Measurements from ENCODE around the gene TRIM46. TPM values are rescaled to one million over a fixed set of nuclear protein-coding genes. Genes with fewer than 3 reads are reported as not detected.
"Not testable (repeated sequence)": the region's sequence is repeated elsewhere in the genome, so short reads cannot be mapped to it uniquely, and the experiment has no call there.

TRIM46 gene
- total RNA-seq, 1 donor from 2014 or later: 4.8 TPM

GRCh38 chr1:155210314-155211104 lies 36.9 kb downstream of the TRIM46 start:
- no peak for DNase-seq (ENCODE audit: low spot score)
- ATAC-seq: no peak
- intact Hi-C loops (cut with DNase I): no loop called here

- ATAC-seq; intact Hi-C loops (cut with DNase I): not testable (repeated sequence)
- peak; percentile 75 for DNase-seq (ENCODE audit: low spot score)
Observed at GRCh38 chr1:155211381-155212050, 37.9 kb downstream of the TRIM46 start.

- not testable (repeated sequence) for ATAC-seq
Observed at GRCh38 chr1:155212051-155212440, 38.4 kb downstream of the TRIM46 start.

GRCh38 chr1:155214702-155215101 lies 41.1 kb downstream of the TRIM46 start:
- intact Hi-C loops (cut with DNase I); DNase-seq (ENCODE audit: low spot score); ATAC-seq: not testable (repeated sequence)

More at GRCh38 chr1:155212051-155212440, 38.4 kb downstream of the TRIM46 start:
- DNase-seq (ENCODE audit: low spot score); intact Hi-C loops (cut with DNase I): not testable (repeated sequence)

GRCh38 chr1:155218854-155219591 lies 45.4 kb downstream of the TRIM46 start:
- ATAC-seq: peak; percentile 83
- no peak for DNase-seq (ENCODE audit: low spot score)
- intact Hi-C loops (cut with DNase I): no loop called here

GRCh38 chr1:155219592-155220031 lies 46.0 kb downstream of the TRIM46 start:
- DNase-seq (ENCODE audit: low spot score) (no peak), ATAC-seq (peak; percentile 70)
- intact Hi-C loops (cut with DNase I): no loop called here

GRCh38 chr1:155220211-155220965 lies 46.7 kb downstream of the TRIM46 start:
- ATAC-seq; intact Hi-C loops (cut with DNase I); DNase-seq (ENCODE audit: low spot score): not testable (repeated sequence)

- intact Hi-C loops (cut with DNase I): no loop called here
- ATAC-seq: no peak
Observed at GRCh38 chr1:155223047-155223446, 49.4 kb downstream of the TRIM46 start.

GRCh38 chr1:155225404-155225759 lies 51.7 kb downstream of the TRIM46 start:
- DNase-seq (ENCODE audit: low spot score); intact Hi-C loops (cut with DNase I); ATAC-seq: not testable (repeated sequence)

More at GRCh38 chr1:155223047-155223446, 49.4 kb downstream of the TRIM46 start:
- DNase-seq (ENCODE audit: low spot score): no peak

- peak; percentile 84 for DNase-seq (ENCODE audit: low spot score)
- intact Hi-C loops (cut with DNase I): no loop called here
- peak; percentile 75 for ATAC-seq
Observed at GRCh38 chr1:155226188-155226909, 52.7 kb downstream of the TRIM46 start.

GRCh38 chr1:155226910-155227260 lies 53.2 kb downstream of the TRIM46 start:
- intact Hi-C loops (cut with DNase I): no loop called here
- ATAC-seq (peak; percentile 46), DNase-seq (ENCODE audit: low spot score) (no peak)

- ATAC-seq (peak; percentile 98), DNase-seq (ENCODE audit: low spot score) (peak; percentile 98)
- intact Hi-C loops (cut with DNase I): no loop called here
Observed at GRCh38 chr1:155227261-155228095, 53.8 kb downstream of the TRIM46 start.

GRCh38 chr1:155228096-155228427 lies 54.4 kb downstream of the TRIM46 start:
- ATAC-seq (no peak), DNase-seq (ENCODE audit: low spot score) (no peak)
- intact Hi-C loops (cut with DNase I): no loop called here

- not testable (repeated sequence) for DNase-seq (ENCODE audit: low spot score); ATAC-seq
- intact Hi-C loops (cut with DNase I): loop anchor here (5.0 kb wide), 1 partner anchor 1511 kb away; the partner anchor contains the start of gene MRPL24
Observed at GRCh38 chr1:155231302-155231701, 57.7 kb downstream of the TRIM46 start.

GRCh38 chr1:155232001-155232978 lies 58.6 kb downstream of the TRIM46 start:
- DNase-seq (ENCODE audit: low spot score): peak; percentile 74
- peak; percentile 7 for ATAC-seq
- intact Hi-C loops (cut with DNase I): loop anchor here (5.0 kb wide), 1 partner anchor 1510 kb away; the partner anchor contains the start of gene MRPL24

- DNase-seq (ENCODE audit: low spot score); ATAC-seq: not testable (repeated sequence)
- intact Hi-C loops (cut with DNase I): loop anchor here (5.0 kb wide), 1 partner anchor 1509 kb away; the partner anchor contains the start of gene MRPL24
Observed at GRCh38 chr1:155233502-155233901, 59.9 kb downstream of the TRIM46 start.
